Choroid plexus epithelial cell (primary cell): ENCODE results near the gene NGB.

Source experiments
- DNase-seq: peaks from one replicate; pipeline ENCODE4 v3.0.0-alpha.2; 2010; ENCODE audit warnings: low read depth
- H3K4me3 ChIP-seq: 2 replicates; pipeline ENCODE4 v1.5.1; 2011; ENCODE audit warnings: low read depth, mild to moderate bottlenecking, control low read depth, low read length, moderate library complexity
- CTCF ChIP-seq: conservative IDR thresholded peaks from 2 replicates; pipeline ENCODE4 v1.5.1; 2011; ENCODE audit warnings: low read depth, mild to moderate bottlenecking, control low read depth, inconsistent platforms, low read length, moderate library complexity

NGB gene

GRCh38 chr14:77266336-77266735 is 4.7 kb downstream of the NGB start:
- TF ChIP-seq CTCF, result no peak
- DNase-seq, result no peak
- no peak overlapping the region for H3K4me3 ChIP-seq

GRCh38 chr14:77265561-77266335 is 5.3 kb downstream of the NGB start:
- DNase-seq, result no peak
- no peak overlapping the region for H3K4me3 ChIP-seq
- no peak for TF ChIP-seq CTCF

GRCh38 chr14:77265187-77265515 is 5.9 kb downstream of the NGB start:
- H3K4me3 ChIP-seq, result no peak overlapping the region
- DNase-seq, result no peak
- TF ChIP-seq CTCF, result no peak

- TF ChIP-seq CTCF, result no peak
- H3K4me3 ChIP-seq, result no peak overlapping the region
- no peak for DNase-seq
Measured at GRCh38 chr14:77264466-77265186, 6.4 kb downstream of the NGB start.

- no peak overlapping the region for H3K4me3 ChIP-seq
- DNase-seq, result peak; percentile 10
- TF ChIP-seq CTCF, result no peak
Measured at GRCh38 chr14:77260631-77261030, 10.4 kb downstream of the NGB start.

- no peak for DNase-seq
- H3K4me3 ChIP-seq, result no peak overlapping the region
- no peak for TF ChIP-seq CTCF
Measured at GRCh38 chr14:77260199-77260598, 10.8 kb downstream of the NGB start.

- H3K4me3 ChIP-seq, result no peak overlapping the region
- DNase-seq, result no peak
- TF ChIP-seq CTCF, result no peak
Measured at GRCh38 chr14:77259025-77259715, 11.8 kb downstream of the NGB start.
